ENCODE results near the gene ZFAND3. TPM values are rescaled to one million over a fixed set of nuclear protein-coding genes. Genes with fewer than 3 reads are reported as not detected.
"Not testable (repeated sequence)": the region's sequence is repeated elsewhere in the genome, so short reads cannot be mapped to it uniquely, and the experiment has no call there.

The ZFAND3 gene
- total RNA-seq, 1 donor from 2014 or later = 23.4 TPM

GRCh38 chr6:38095054-38095453, 275.5 kb downstream of the ZFAND3 start:
- DNase-seq = no peak

- no peak for DNase-seq
Measured at GRCh38 chr6:38099221-38099620, 279.7 kb downstream of the ZFAND3 start.

GRCh38 chr6:38100380-38100779, 280.9 kb downstream of the ZFAND3 start:
- DNase-seq = no peak

DNA sequence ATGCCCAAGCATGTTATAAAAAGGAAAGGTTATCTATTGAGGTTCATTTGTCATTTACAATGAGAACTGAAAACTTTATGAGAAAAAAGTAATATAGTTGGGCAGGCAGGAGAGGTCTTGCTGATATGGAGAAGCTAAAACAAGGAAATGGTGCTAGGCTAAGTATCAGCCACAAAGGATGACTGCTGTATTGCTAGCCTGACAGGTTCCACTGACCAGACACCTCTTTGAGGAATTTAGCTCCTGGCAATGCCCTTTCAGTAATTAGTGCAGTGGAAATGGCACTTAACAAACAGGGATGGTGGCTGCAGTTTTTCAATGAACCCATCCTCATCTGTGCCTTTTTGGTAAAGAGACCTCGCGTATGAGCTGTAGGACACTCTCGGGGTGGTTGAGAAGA, 284.4 kb downstream of the ZFAND3 start:
- no peak for DNase-seq

GRCh38 chr6:38105066-38105465, 285.5 kb downstream of the ZFAND3 start:
- no peak for DNase-seq

GRCh38 chr6:38107073-38107472, 287.5 kb downstream of the ZFAND3 start:
- no peak for DNase-seq

DNA sequence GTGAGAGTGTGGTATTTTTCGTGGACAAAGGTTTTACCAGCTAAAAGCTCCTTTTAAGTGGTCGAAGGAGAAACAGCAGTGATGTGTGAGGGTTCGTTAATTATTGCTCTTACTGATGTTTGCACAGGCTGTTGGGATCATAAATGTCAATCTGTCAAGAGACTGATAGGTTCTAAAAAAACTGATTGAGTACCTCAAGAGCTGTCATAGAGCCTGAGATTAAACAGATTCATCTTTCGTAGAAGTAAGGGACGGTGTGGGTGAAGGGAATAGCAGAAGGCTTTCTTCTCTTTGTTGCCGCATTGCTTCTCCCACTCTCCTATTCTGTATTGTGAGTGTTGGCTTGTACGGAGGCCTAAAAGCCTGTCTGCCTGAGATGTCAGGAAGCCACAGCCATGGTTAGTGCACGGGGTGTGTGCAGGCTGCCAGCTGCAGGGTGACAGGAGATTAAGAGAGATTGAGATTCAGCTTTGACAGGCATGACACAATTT, 291.0 kb downstream of the ZFAND3 start:
- no peak for DNase-seq

DNA sequence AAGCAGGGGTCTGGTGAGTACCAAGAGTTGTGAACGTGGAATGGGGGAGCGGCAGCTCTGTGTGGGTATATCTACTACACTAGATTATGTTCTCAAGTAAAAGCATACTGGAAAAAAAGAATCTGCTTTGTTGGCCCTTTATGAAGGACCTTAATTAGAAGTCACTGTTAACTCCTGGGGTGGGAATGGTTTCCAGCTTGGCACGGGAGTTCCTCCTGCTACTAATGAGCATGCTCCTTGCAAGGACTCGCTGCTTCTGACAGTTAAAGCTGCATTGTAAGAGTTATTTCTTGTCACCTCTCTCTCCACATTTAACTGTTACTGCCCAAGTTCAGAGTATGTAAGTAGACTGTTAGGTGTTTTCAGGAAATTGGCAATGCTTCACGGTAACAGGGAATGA, 292.7 kb downstream of the ZFAND3 start:
- no peak for DNase-seq

GRCh38 chr6:38113825-38114576, 294.5 kb downstream of the ZFAND3 start:
- DNase-seq = no peak

GRCh38 chr6:38114976-38115625, 295.6 kb downstream of the ZFAND3 start:
- no peak for DNase-seq

- DNase-seq = no peak
Measured at GRCh38 chr6:38115626-38116008, 296.1 kb downstream of the ZFAND3 start.

DNA sequence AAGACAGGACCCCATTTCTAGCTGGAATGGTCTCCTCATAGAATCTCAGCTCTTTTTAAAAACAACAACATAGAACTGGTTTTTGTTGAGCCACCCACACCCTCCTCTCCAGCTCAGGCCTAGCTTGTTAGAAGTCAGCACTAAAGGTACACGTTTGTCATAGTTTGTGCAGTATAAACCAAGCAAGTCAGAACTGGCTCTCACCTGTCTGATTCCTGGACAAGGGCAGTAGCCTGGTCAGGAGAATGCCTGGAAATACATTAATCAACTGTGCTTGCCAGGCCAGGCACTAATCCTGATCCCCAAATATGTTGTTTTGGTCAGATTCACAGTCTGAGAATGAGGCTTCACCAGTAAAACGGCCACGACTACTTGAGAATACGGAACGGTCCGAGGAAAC, 296.7 kb downstream of the ZFAND3 start:
- no peak for DNase-seq

GRCh38 chr6:38117281-38117680, 297.8 kb downstream of the ZFAND3 start:
- no peak for DNase-seq

GRCh38 chr6:38118791-38119365, 299.4 kb downstream of the ZFAND3 start:
- DNase-seq = no peak

DNA sequence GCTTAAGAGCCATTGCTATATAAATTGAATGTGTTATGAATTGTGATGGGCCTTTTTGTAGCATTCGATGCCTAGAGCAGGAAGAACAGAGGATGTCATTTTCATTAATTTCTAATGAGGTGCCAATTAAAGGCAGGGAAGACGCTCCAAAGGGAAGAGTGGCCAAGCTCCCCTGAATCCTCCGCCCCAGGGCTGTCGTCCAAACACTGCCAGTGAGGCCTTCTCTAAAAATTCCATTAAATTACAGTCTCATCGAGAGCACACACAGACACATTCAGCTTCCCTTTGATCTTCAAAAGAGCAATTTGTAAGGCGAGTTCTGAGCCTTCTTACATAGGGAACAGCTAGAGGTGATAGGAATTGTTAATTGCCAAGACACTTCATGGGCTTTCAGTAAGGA, 300.0 kb downstream of the ZFAND3 start:
- no peak for DNase-seq

- not testable (repeated sequence) for DNase-seq
Measured at GRCh38 chr6:38124224-38124926, 304.8 kb downstream of the ZFAND3 start.

DNA sequence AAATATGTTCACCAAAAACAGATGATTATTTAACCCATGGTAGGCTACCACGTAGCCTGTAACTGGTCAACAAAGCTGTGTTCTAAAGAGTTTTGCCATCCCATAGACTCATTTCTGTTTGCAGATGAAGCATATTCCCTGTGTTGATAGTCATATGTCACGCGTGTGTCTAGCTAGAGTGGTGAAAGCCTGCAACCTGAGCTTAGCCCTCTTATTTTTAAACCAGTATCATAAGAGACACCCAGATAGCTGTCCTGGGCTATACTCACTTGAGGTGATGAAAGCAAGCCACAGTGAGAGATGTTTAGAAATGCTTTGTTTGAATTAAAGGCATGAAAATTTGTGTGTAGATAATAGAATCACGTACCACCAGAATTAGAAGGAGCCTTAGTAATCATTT, 307.8 kb downstream of the ZFAND3 start:
- no peak for DNase-seq

DNA sequence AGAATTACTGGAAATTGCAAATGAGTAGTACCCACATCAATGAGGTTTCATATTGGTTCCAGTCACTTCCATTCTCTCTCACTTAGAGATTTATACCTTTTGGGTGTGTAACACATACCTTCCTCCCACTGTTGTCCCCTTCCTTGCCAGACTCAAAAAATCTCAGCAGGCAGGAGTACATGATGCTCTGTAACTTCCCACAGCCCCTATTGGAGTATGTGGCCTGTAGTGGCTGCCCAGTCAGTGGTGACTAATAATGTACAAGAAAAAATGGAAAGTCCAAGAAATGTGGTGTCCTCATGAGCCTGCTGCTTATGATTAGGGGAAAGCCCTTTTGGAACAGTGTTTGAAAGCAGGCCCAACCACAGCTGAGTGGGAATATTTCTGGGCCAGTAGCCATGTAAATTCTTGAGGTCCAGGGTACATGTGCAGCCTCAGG, 312.0 kb downstream of the ZFAND3 start:
- DNase-seq = no peak

DNA sequence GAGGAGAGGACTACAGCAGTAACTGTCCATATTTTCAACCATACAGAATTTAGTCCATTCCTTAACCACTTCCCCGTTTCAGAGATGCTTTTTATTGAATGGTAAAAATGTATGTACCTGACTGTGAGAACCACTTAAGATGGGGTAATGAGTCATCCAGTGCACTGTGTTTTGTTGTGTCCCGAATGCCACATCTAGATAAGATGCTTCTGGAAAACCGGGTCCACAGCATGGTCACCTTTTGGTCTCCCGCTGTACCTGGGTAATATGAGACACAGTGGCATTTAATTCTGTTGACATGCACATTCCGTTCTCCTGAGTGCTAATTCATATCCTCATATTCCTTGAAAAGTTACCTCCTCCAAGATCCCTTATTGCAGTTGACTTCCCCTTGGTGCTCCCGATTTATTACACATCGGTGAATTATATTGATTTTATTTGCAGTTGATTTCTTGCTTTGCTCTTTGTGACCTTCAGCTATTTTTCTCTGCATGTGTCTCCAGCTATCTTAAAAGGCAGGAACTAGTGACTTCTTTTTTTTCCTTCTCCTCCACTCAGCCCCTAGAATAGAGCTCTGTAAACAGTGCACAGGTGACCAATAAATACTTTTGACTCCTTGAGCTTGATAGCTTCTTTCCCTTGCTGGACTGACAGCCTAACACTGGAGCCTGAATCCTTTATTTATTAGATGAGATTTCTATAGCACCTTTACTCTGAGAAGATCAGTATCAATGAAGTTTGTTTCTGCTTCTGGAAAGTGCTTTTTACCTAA, 314.6 kb downstream of the ZFAND3 start:
- no peak for DNase-seq

GRCh38 chr6:38134704-38135088, 315.2 kb downstream of the ZFAND3 start:
- DNase-seq = no peak

- no peak for DNase-seq
Measured at GRCh38 chr6:38136547-38136946, 317.0 kb downstream of the ZFAND3 start.

- DNase-seq = no peak
Measured at GRCh38 chr6:38137608-38138265, 318.2 kb downstream of the ZFAND3 start.

Measured in occipital lobe (tissue), 2 donors.